ENCODE results near the gene CDH4.

CDH4 gene

DNA sequence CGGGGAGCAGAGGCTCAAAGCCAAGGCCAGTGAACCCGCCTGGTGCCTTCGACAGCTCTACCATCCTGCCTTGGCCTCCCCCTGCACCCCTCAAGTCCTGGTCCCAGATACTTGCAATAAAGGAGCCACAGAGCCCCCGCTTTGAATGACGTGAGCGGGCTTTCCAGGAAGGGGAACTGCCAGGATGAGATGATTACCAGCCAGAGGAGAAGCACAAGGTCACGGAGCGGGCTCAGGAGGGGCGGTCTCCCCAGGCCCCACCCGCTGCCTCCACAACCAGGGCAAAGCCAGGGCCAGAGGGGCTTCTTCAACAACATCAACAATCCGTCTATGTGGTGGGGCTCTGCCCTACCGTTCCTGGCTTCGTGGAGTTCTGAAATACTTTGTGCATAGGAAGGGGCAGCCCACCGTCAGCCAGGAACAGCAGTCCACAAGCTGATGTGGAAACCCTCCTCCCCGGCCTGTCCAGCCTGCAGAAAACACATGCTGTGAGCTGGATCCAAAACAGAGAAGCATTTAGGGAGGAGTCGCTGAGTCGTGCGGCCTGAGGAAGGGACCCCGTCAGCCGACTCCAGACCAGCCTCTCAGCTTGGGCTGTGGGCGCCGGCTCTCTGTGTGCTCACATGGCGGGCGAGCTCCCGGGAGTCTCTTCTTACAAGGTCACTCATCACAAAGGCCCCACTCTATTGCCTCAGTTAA is 392.5 kb downstream of the CDH4 start:
- DNase-seq: no peak

DNA sequence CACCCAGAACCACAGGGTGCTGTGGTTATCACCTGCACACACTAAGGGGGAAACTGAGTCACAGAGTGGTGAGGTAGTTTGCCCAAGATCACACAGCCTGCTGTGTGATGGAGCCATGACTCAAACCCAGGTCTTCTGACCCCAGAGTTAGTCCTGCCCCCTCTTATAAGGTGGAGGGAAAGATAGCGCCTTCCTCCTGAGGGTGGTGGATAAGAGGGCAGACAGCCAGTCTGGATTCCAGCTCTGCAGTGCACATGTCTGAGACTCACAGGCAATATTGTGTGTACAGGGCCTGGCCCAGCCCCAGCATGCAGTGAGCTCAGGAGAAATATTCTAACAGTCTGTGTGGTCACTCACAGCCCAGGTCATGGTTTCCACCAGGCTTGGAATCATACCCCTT is 393.7 kb downstream of the CDH4 start:
- no peak for DNase-seq

DNA sequence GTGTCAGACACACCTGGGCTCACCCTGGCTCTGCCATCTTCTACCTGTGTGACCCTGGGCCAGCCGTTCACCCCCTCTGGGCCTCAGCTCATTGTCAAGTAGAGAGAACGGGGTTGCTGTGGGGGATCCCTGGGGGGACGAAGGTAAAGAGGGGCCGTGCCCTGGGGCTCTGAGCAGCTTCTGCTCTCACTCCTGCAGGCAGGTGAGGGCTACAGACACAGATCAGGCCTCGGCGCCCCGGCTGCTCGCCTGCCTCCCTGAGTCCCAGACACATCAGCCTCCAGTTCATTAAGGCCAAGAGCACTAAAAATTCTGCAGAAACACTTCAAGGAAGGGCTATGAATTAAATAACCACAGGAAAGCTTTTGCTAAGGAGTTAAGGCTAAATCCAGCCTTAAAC is 394.4 kb downstream of the CDH4 start:
- DNase-seq: no peak

DNA sequence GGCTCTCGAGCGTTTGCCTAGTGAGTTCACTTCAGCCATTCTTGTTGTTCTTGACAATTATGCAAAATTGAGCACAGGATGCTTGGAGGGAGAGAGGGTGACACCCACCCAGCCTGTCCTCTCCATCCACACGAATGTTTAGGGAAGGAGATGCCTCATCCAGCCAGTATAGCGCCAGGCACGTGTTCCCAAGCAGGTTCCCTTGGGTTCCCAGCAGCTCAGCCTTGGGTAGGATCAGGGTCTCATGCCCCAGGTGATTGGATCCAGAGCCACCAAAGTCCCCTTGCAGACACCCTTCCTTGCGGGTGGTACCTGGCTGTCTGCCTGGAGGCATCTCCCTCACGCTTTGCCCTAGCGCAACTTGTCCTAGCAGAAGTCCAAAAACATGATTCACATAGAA is 394.9 kb downstream of the CDH4 start:
- no peak for DNase-seq

DNA sequence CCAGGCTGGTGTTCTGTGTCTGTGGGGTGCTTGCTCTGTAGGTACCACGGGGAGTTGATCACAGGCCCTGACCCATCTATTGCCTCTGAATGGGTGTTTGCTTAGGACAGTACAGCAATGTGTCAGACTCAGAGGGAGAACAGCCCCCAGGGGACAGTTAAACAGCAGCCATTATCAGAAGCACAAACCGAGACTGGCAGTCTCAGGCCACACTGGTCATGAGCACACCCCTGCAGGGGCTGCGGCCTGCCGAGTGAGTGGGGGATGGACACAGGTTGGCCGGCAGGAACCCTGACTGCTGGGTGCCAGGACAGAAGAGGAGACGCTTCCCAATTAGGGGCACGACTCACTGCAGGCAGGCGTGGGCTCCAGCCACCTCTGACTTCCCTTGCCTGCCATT is 395.6 kb downstream of the CDH4 start:
- no peak for DNase-seq

DNA sequence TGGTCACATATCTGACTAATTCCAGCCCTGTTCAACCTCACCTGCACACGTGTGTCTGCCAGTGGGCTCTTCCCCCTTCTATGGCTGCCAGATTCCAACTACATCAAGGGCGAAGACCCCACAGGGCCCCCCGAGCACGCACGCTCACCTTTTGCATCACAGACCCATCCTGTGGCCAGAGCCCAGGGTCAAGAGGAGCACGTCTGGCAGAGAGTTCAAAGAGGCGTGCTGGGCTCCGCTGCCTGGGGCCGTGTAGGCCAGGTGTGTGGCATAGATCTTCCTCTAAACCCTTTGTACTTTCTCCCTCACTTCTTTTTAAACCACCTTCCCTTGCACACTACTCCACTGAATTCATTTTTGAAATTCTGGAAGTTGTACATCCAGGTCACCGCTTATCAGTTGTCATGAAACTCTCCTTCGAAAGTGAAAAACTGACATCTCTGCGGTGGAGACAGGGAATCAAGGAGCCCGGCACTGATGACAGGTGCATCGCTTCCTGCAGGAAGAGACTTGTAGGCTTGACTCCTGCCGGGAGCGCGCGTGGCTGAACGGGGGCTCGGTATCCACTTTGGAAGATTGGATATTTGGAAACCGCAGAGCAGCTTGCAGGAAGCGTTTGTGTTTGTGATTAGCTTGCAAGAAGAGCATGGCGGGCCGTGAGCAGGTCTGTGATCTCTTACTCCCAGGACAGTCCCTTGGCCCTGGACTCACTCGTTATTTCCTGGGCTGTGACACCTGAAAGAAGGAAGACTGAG is 397.2 kb downstream of the CDH4 start:
- no peak for DNase-seq

DNA sequence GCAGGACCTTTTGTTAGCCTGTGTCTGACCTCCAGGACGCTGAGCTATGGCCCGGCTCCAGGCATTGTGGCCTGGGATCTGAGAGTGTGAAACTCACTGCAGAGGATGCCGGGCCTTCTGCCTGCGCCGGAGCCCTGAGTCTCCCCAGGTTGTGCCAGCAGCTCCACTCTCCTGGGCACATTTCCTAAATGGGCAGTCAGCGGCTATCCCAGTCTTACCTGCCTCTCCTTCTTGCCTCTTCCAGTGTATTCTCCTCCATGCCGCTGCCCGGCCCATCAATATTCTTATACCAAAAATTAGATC is 397.8 kb downstream of the CDH4 start:
- no peak for DNase-seq

DNA sequence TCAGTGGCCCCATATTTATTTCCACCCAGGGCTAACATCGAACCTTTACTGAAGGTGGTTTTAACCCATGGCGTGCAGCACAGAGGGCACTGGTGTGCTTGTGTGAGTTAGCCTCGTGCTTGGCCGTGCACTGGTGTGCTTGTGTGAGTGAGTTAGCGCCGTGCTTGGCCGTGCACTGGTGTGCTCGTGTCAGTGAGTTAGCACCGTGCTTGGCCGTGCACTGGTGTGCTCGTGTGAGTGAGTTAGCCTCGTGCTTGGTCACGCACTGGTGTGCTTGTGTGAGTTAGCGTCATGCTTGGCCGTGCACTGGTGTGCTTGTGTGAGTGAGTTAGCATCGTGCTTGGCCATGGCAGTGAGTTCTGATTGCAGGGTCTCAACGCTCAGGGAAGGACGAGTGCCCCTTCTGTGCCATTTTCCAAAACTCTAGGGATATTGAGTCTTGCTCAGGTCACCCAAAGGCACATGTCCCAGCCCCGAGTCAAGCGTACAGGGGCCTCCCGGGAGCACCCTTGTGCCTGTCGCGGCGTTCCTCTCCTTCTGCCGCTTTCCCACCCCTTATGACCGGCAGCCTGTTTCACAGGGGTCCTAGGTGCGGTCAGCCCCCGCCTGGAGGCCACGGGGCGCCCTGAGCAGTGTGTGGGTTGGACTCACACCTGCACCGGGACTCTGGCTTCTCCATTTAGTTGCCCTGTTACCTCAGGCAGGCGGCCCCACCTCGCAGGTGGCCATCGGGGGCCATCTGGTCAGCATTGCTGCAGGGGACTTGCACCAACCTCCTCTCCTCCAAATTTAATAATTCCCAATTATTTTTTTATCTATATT is 399.1 kb downstream of the CDH4 start:
- no peak for DNase-seq

DNA sequence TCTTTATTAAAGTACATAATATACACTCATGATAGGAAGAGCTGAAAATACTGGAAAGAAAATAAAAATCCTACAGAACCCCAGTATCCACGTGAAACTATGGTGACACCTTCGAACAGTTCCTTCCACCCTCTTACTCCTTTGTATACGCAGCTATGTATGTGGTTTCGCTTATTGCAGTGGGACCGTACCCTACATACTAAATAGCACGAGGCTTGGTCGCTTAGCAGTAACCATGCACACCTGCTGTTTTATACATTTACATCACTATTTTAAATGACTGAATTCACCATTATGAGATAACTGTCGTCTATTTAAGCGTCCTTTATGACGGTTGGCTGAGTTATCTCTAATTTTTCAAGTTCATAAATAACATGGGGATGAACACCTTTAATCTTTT is 400.1 kb downstream of the CDH4 start:
- no peak for DNase-seq

DNA sequence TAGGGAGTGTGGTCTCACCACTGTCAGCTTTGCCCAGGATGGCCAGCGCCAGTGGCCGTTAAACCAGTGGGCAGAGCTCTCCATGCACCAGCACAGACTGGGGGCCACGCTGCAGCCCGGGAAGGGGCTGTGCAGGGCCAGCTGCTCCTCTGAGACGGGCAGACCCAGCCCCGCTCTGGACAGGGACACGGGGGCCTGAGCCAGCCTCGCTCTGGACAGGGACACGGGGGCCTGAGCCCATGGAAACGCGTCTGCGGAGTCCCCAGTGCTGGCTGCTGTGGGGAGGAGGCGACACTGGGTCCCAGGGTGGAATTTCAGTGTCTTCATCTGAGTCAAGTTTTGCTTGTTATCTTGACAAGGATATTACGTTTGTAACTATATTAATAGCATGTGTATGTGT is 402.7 kb downstream of the CDH4 start:
- no peak for DNase-seq

DNA sequence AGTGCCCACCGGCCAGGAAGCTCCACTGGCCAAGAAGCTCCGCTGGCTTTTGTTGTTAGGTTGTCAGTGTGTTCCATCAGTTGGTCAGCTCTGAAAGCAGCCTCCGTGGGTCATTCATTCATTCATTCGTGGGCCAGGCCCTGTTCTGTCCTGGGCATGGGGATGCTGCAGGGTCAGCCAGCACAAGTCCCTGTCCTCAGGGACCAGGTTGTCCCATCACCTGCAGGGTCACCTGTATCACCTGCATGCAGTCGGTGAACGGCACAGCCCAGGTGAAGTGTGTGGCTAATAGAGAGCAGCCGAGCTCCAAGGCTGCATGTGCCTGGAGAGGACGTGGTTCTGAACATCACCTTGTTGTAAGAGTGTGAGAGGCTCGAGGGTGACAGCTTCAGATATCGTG is 403.5 kb downstream of the CDH4 start:
- DNase-seq: no peak

DNA sequence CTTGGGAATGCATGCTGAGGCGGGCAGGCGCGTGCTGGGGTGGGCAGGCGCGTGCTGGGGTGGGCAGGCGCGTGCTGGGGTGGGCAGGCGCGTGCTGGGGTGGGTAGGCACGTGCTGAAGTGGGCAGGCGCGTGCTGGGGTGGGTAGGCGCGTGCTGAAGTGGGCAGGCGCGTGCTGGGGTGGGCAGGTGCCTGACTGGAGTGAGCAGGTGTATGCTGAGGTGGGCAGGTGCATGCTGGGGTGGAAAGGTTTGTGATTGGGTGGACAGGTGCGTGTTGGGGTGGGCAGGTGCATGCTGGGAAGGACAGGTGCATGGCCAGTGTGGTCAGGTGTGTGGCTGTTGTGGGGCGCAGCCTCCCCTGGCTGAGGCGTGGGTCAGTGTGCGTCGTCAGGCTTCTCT is 404.1 kb downstream of the CDH4 start:
- no peak for DNase-seq

DNA sequence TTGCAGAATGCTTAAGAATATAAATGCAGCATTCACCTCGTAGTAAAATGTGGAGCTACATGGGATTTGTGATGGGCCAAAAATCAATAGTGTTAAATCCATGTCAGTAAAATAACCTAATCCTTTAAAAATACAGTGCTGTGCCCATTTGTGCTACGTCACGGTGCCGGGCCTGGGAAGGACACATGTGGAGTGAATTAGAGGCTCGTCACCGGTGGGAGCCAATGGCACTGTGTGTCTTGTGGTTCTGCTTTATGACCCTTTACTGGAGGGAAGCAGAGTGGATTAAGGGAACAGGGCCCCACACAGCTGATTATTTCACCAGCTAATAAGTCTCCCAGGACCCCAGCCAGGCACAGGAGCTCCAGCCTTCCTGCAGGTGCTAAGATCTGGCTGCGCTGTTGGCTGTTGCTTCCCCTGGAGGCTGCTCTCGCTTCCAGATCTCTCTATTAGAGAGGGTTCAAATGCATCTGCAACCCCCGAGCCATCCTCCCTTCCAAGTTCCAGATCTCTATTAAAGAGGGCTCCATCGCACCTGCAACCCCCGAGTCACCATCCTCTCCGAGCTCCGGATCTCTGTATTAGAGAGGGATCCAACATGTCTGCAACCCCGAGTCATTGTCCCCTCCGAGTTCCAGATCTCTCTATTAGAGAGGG is 405.8 kb downstream of the CDH4 start:
- DNase-seq: no peak

DNA sequence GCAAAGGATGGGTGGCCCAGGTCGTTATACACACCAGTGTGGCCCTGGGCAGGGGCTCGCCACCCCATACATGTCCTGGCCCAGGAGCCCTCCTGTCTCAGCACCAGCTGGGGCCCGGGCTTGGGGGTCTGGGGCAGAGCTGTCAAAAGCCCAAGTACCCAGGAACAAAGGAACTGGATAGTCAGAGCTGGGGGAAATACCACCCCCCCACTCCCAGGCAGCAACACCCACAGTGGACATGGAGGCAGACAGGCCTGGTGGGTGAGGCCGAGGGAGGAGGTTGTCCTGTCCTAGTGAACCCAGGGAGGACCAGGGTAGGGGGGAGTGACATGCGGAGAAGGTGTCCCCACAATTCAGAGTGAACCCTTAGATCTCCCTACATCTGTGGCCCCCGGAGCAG is 406.5 kb downstream of the CDH4 start:
- DNase-seq: no peak

DNA sequence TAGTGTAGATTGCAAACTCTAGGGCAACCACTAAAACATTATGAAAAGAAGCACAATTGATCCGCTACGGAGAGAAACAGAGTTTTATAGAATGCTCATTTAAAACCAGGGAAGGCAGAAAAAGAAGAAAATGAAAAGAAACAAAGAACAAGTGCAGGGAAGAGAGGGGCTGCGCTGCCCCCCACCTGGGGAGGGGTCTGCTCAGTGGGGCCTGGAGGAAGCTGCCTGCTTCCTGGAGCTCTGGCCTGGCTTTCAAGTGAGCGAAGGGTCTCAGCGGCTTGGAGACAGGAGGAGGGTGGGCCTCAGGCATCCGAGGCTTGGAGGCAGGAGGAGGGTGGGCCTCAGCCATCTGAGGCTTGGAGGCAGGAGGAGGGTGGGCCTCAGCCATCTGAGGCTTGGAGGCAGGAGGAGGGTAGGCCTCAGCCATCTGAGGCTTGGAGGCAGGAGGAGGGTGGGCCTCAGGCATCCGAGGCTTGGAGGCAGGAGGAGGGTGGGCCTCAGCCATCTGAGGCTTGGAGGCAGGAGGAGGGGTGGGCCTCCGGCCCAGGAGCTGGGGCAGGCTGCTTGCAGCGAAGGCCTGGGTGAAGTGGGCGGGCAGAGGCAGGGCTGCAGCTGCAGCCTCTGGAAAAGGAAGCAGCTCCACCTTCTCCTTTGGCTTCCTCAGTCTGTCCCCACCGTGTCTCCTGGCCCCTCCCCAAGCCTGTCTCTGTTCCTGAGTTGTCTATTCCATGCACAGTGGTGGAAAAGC is 407.4 kb downstream of the CDH4 start:
- no peak for DNase-seq

DNA sequence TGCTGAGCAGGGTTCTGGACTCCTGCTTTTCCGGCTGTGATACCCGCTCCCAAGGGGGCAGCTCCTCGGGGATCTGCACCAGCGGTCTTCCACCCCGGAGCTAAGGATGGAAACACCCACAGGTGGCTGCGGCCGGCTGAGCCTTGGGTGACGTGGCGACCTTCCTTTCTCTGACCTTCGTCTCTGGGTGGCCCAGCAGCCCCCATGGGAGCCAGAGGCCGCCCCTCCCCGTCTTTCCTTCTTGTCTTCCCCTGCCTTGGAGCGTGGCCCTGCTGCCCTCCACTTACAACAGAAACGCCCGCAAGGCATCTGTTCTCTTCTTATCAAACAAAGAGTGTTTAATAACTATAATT is 407.9 kb downstream of the CDH4 start:
- no peak for DNase-seq

DNA sequence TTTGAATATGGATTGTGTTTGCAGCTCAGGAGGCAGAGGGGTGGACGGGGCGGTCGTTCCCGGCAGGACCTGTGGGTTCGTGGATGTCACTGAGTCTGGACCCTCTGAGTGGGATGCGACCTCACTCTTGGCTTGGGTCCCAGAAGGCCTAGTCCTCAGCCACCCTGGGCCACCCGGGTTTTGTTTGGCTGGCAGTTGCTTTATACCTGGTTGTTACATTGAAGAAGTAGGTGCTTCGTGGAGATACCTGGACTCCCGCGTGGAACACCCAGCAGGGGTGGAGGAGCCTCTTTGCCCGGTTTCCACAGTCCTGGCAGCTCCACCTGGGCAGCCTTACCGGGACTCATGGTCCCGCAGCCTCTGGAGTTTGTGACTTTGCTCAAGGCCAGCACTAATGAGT is 408.5 kb downstream of the CDH4 start:
- DNase-seq: no peak

DNA sequence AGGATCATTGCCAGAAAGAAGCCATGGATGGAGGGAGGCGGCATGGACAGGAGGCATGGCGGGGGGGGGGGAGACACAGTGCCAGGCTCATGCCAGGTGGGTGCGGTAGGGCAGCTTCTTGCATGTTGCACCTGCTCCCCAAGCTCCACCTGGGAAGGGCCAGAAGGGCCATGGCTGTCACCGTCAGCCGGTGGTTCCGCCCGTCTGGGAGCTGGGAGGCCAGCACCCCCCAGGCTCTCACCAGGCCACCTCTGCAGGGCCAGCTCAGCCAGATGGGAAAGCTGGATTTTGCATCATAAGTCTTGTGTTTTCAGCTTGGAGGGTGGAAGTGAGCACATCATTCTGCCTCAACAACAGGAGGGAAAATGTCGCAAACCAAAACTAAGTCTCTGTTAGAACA is 409.0 kb downstream of the CDH4 start:
- no peak for DNase-seq

DNA sequence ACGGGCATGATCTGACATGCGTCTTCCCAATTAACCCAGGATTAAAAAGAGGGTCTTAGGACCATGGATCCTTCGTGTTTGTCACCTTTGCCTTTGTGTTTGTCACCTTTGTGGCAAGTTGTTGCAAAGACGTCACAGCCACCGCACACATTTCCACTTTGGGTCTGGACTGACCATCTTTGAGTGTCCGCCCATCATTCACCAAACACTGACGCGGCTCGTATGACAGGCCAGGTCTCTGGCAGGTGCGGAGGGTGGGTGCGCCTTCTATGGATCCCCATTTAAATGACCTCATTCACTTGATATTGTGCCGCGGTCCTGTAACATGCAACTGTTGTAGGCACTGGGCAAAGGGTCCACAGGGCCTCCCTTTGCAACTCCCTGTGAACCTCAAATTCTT is 409.5 kb downstream of the CDH4 start:
- DNase-seq: no peak

DNA sequence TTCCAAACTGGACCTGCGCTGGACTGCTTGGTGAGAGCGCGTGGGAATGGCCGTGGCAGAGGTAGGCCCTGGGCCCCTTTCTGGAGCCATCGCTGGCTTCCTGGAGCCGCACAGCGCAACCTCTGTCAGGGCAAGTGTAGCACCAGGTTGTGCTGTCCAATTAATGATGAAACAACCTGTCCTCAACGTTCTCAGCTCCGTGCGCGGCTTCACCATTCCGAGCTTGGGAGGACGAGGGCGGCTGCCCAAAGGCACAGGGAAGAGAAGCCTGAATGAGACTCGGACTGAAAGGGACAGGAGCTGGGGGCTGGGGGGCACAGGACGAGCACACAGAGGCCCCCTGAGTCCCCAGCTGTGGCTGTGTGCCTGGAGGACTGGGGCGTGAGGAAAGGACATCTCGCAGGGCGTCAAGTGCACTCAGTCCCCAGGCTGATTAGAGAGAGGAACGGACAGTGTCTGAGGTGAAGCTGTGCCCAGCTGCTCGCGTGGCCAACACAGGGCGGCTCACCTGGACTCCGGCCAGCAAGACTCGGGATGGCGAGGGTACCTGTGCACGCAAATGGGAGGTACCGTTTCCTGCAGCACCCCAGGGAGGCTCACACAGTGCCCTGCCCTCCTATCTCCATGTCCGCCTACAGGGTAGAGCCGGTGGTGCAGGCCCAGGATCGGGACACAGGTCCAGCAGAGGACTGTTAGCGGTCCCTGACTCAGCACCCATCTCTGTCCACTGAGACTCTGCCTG is 410.3 kb downstream of the CDH4 start:
- DNase-seq: no peak

DNA sequence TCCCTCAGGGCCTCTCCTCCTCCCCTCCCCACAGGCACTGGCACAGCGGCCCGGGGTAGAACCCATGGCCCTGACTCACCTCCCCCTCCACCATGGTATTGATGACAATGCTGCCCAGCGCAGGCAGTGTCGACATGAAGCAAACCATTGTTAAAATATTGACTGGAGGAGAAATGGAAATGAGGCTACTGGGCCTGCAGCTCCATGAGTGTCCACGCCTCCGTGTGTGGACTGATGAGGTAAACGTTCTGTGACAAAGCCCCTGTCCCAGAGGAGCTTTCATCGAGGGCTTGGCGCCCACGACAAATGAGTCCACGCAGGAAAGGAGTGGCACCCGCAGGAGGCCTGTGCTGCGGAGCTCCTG is 410.9 kb downstream of the CDH4 start:
- no peak for DNase-seq
